Osteoblast (primary cell): ENCODE data around the gene OXCT2. TPM values are rescaled to one million over a fixed set of nuclear protein-coding genes. Genes with fewer than 3 reads are reported as not detected.

ENCODE experiments used
- DNase-seq: peaks from one replicate; pipeline ENCODE4 v3.0.0; 2011; ENCODE audit warnings: low spot score, mixed read lengths; ENCODE audit not compliant: insufficient read length; ENCODE audit errors: missing footprints
- H2AFZ ChIP-seq: 2 replicates; pipeline ENCODE4 v1.6.0; 2011; ENCODE audit warnings: mild to moderate bottlenecking, low read length
- H3K27ac ChIP-seq: 2 replicates; pipeline ENCODE4 v1.5.1; 2011; ENCODE audit warnings: mild to moderate bottlenecking, low read depth, low read length, moderate library complexity
- H3K27me3 ChIP-seq: 2 replicates; pipeline ENCODE4 v1.6.0; 2012; ENCODE audit warnings: mild to moderate bottlenecking, control low read depth, inconsistent platforms, low read length, moderate library complexity; ENCODE audit not compliant: insufficient read depth
- H3K36me3 ChIP-seq: 2 replicates; pipeline ENCODE4 v1.5.1; 2011; ENCODE audit warnings: mild to moderate bottlenecking, low read length, control low read depth, moderate library complexity; ENCODE audit not compliant: insufficient read depth
- H3K4me1 ChIP-seq: 2 replicates; pipeline ENCODE4 v1.5.1; 2011; ENCODE audit warnings: mild to moderate bottlenecking, low read length, control low read depth, moderate library complexity; ENCODE audit not compliant: insufficient read depth
- H3K4me2 ChIP-seq: 2 replicates; pipeline ENCODE4 v1.6.0; 2011; ENCODE audit warnings: mild to moderate bottlenecking, low read length; ENCODE audit not compliant: insufficient read depth
- H3K4me3 ChIP-seq: fragments of 200-600 bp; sonication (generic); 3 replicates; pipeline ENCODE4 v1.5.1; 2012; ENCODE audit warnings: mild to moderate bottlenecking, low read length, inconsistent platforms; ENCODE audit not compliant: insufficient read depth
- H3K79me2 ChIP-seq: 2 replicates; pipeline ENCODE4 v1.6.0; 2012; ENCODE audit warnings: mild to moderate bottlenecking, low read length, control low read depth, inconsistent platforms; ENCODE audit not compliant: insufficient read depth
- H3K9me3 ChIP-seq: 2 replicates; pipeline ENCODE4 v1.5.1; 2011; ENCODE audit warnings: low read depth, low read length, control low read depth
- H4K20me1 ChIP-seq: 2 replicates; pipeline ENCODE4 v1.6.0; 2012; ENCODE audit warnings: mild to moderate bottlenecking, low read length, control low read depth; ENCODE audit not compliant: insufficient read depth
- total RNA-seq: library from RNA; depleted of rRNA; stranded (reverse); fragments of >200 nt; gene quantifications from 2 replicates; pipeline ENCODE4 v1.2.3, GENCODE V29; 2012
- TF ChIP-seq, protein P1 (sequence below): IDR thresholded peaks from 2 replicates; pipeline ENCODE4 v1.5.1; 2011; ENCODE audit warnings: mild to moderate bottlenecking, low read depth, low read length, moderate library complexity; ENCODE audit errors: extremely low read depth

Gene OXCT2
- total RNA-seq, 1 donor: 1.1 TPM

DNA sequence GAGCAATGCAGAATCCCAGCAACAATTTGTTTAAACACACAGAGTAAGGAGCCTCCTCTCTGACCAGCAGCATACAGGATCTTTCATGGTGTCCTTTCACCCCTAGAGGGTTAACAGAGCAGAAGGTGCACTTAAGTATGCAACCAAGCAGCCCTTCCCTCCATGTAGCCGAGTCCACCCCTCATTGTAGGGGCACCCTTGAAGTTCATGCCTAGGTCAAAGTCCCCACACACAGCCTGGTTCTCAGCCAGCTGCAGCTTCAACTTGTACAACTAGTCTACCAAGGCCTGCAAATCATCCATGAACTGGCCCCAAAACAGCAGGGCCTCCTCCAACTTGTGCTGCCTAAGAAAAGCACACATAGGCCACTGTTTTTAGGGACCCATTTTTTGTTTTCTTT lies 24.5 kb upstream of the OXCT2 start:
- TF ChIP-seq, protein P1, sequence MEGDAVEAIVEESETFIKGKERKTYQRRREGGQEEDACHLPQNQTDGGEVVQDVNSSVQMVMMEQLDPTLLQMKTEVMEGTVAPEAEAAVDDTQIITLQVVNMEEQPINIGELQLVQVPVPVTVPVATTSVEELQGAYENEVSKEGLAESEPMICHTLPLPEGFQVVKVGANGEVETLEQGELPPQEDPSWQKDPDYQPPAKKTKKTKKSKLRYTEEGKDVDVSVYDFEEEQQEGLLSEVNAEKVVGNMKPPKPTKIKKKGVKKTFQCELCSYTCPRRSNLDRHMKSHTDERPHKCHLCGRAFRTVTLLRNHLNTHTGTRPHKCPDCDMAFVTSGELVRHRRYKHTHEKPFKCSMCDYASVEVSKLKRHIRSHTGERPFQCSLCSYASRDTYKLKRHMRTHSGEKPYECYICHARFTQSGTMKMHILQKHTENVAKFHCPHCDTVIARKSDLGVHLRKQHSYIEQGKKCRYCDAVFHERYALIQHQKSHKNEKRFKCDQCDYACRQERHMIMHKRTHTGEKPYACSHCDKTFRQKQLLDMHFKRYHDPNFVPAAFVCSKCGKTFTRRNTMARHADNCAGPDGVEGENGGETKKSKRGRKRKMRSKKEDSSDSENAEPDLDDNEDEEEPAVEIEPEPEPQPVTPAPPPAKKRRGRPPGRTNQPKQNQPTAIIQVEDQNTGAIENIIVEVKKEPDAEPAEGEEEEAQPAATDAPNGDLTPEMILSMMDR: no peak
- no peaks in the 10 kb centered on the region for H3K79me2 ChIP-seq

DNA sequence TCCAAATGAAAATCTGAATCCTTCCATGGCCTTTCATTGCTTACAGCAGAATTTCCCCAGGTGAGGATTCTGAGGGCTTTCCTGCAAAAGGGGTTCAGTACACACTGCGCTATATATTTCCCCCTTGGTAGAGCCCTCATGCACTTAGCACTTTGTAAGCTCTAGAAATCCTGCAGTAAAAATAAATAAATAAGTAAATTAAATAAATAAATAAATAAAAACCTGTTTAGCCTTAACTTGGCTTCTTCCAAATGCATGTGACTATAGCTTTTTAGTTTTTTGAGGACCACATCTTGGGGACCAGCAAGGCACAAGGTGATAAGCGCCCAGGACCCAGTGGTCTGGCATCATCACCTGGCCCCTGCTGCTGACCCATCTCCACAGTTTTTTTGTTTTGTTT lies 20.7 kb upstream of the OXCT2 start:
- Histone ChIP-seq H3K27me3 (peaks cover 41% of the 10 kb centered on the region), H3K4me3 (no peak overlapping the region), H3K9me3 (no peaks in the 10 kb centered on the region), H3K4me1 (no peaks in the 10 kb centered on the region), H3K36me3 (no peaks in the 10 kb centered on the region), H3K27ac (no peak overlapping the region), H2AFZ (no peak overlapping the region), H4K20me1 (no peaks in the 10 kb centered on the region), H3K4me2 (no peak overlapping the region), H3K79me2 (no peaks in the 10 kb centered on the region)
- TF ChIP-seq, protein P1: no peak
- no peak for DNase-seq

More for the DNA sequence above, 24.5 kb upstream of the OXCT2 start:
- peaks cover 13% of the 10 kb centered on the region for H3K27me3 ChIP-seq
- H3K36me3 ChIP-seq: no peaks in the 10 kb centered on the region
- H2AFZ ChIP-seq: no peak overlapping the region
- no peaks in the 10 kb centered on the region for H3K9me3 ChIP-seq
- no peak overlapping the region for H3K4me2 ChIP-seq
- H3K27ac ChIP-seq: no peak overlapping the region
- H4K20me1 ChIP-seq: no peaks in the 10 kb centered on the region
- H3K4me1 ChIP-seq: peaks cover 11% of the 10 kb centered on the region
- no peak for DNase-seq
- H3K4me3 ChIP-seq: no peak overlapping the region

DNA sequence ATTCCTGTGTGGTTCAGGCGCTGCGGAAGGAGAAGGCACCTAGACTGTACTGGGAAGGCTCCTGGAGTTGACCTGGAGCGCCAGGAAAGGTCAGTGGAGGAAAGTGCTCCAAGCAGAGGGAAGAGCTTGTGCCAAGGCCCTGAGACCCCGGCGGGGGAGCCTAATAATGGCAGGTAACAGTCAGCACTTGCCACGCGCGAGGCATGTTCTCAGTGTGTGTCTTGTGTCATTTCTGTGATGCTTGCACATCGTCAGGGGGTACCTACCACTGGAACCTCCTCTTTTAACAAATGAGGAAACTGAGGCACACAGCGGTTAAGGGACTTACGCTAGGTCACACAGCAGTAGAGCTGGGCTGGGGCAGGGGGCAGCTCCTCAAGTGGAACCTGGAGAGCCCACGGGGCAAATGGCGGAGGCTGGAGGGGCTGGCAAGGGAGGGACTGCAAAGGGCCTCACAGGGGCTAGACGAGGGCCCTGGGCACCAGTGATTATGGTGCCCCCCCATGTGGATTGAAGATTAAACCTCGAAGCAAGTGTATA lies 18.5 kb upstream of the OXCT2 start:
- Histone ChIP-seq H3K27ac (no peak overlapping the region), H3K27me3 (peaks cover 41% of the 10 kb centered on the region), H3K4me3 (no peak overlapping the region), H3K79me2 (no peaks in the 10 kb centered on the region), H4K20me1 (no peaks in the 10 kb centered on the region), H3K4me1 (peaks cover 6% of the 10 kb centered on the region), H3K4me2 (no peak overlapping the region), H2AFZ (no peak overlapping the region), H3K9me3 (no peaks in the 10 kb centered on the region), H3K36me3 (no peaks in the 10 kb centered on the region)
- peak; percentile 89 for DNase-seq
- TF ChIP-seq, protein P1: no peak

DNA sequence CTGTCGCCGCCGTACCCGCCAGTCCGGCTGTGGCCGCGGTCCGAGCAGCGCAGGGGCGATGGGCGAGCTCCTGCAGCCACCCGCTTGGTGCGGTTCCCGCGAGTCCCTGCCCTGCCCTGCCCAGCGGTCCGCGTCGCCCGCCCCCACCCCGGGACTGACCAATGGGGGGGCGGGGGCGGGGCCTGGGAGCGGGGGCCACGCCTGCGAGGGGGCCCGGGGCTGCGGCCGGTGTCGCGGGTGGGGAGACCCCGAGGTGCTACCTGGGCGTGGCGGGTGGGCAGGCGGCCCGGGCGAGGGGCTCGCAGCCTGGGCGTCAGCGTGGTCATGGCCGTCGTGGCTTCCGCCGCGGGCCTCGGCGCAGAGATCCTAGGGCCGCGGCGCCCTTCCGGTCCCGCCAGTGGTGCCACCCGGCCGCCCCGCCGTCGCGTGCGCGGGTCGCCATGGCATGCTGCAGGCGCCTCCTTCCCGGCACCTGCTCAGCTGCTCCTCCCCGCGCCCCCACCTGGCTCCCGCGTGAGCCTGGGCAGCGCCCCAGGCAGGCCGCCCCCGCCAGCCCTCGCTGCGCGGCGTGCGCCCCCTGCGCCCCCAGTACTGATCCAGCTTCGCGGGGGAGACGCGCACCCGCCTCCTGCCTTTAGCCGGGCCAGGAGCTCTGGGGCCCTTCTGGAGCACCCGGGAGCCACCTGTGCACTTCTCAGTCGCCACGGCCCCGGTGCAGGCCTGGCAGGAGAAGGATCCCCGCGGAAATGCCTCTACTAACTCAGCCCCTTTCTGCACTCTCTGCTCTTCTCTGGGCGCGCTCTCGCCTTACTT lies 17.8 kb upstream of the OXCT2 start, which contains the start of gene BMP8B:
BMP8B (minus strand) TSS at position 108 of the 813 bp plus-strand sequence. CDS start 380 bp downstream, outside the sequence.
- H3K9me3 ChIP-seq: no peaks in the 10 kb centered on the region
- peaks cover 6% of the 10 kb centered on the region for H3K4me1 ChIP-seq
- peak within 1 kb of the TSS; percentile 25 for H3K4me3 ChIP-seq
- H3K27me3 ChIP-seq: peaks cover 41% of the 10 kb centered on the region
- H3K4me2 ChIP-seq: peak within 1 kb of the TSS; percentile 43
- no peak within 1 kb of the TSS for H3K27ac ChIP-seq
- no peaks in the 10 kb centered on the region for H3K36me3 ChIP-seq
- TF ChIP-seq, protein P1: no peak
- DNase-seq: peak; percentile 93
- H4K20me1 ChIP-seq: no peaks in the 10 kb centered on the region
- H2AFZ ChIP-seq: no peak within 1 kb of the TSS
- no peaks in the 10 kb centered on the region for H3K79me2 ChIP-seq
